Measurements from ENCODE around the gene WDTC1. TPM values are rescaled to one million over a fixed set of nuclear protein-coding genes. Genes with fewer than 3 reads are reported as not detected.

WDTC1 gene
- total RNA-seq, 1 donor from 2014 or later = 36.0 TPM

DNA sequence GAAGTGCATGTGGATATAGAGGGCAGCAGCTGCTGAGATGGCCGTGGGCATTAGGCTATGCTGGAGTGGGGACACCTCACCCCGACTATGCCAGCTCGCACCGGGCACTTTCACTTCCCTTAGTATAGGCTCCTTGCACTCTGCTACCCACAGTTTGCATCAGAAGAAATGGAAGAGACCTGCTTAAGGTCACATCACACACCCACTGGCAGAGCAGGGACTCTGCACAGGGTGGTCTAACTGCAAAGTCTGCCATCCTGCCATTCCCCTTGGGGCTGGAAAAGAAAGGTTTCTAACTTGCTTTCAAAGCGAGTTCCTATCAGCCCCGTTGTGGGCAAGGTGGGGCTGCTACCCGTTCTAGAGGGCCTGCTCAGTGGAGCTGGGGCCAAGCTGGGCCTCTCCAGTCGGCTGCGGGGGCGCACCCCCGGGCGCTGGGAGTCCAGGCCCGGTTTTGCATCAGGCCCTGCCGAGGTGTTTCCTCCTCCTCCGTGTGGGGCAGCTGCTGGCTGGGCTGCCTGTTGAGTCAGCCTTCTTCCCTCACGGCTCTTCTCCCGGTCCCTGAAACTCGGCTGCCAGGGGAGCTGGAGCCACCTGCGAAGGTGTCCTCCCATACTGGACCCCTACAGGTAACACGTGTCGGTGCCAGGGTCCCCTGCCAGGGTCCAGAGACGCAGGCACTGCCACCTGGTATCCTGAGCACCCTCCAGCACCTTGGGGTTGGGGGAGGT is 107.3 kb downstream of the WDTC1 start, which contains the start of gene SYTL1:
TSS of gene SYTL1 (plus strand) at position 498 of the 728 bp plus-strand sequence. CDS start 3,313 bp downstream, outside the sequence.
- H3K9me3 Mint-ChIP-seq (ENCODE audit: unreplicated experiment) = no peaks in the 10 kb centered on the region
- H3K36me3 Mint-ChIP-seq (ENCODE audit: low read depth, unreplicated experiment) = peaks cover 2% of the 10 kb centered on the region
- H3K27me3 Mint-ChIP-seq (ENCODE audit: unreplicated experiment) = peaks cover 19% of the 10 kb centered on the region
- TF ChIP-seq CTCF (IDR thresholded peaks at IDR 0.05; ENCODE audit: unreplicated experiment) = no peak
- H3K4me1 Mint-ChIP-seq (ENCODE audit: unreplicated experiment) = peaks cover 32% of the 10 kb centered on the region
- H3K4me3 Mint-ChIP-seq (ENCODE audit: unreplicated experiment) = no peak within 1 kb of the TSS
- H3K27ac Mint-ChIP-seq (ENCODE audit: unreplicated experiment) = peak within 1 kb of the TSS; percentile 48
- peak; percentile 48 for DNase-seq (ENCODE audit: low spot score)

GRCh38 chr1:27342391-27342777 is 108.0 kb downstream of the WDTC1 start:
- Mint-ChIP-seq H3K4me3 (ENCODE audit: unreplicated experiment) (no peak overlapping the region), H3K4me1 (ENCODE audit: unreplicated experiment) (peaks cover 32% of the 10 kb centered on the region), H3K27me3 (ENCODE audit: unreplicated experiment) (peaks cover 19% of the 10 kb centered on the region), H3K9me3 (ENCODE audit: unreplicated experiment) (no peaks in the 10 kb centered on the region), H3K27ac (ENCODE audit: unreplicated experiment) (no peak overlapping the region), H3K36me3 (ENCODE audit: low read depth, unreplicated experiment) (no peaks in the 10 kb centered on the region)
- DNase-seq (ENCODE audit: low spot score) = no peak
- no peak for TF ChIP-seq CTCF (IDR thresholded peaks at IDR 0.05; ENCODE audit: unreplicated experiment)

GRCh38 chr1:27342778-27343638 is 108.6 kb downstream of the WDTC1 start:
- H3K9me3 Mint-ChIP-seq (ENCODE audit: unreplicated experiment) = no peaks in the 10 kb centered on the region
- peaks cover 19% of the 10 kb centered on the region for H3K27me3 Mint-ChIP-seq (ENCODE audit: unreplicated experiment)
- TF ChIP-seq CTCF (IDR thresholded peaks at IDR 0.05; ENCODE audit: unreplicated experiment) = no peak
- H3K27ac Mint-ChIP-seq (ENCODE audit: unreplicated experiment) = no peak overlapping the region
- H3K4me3 Mint-ChIP-seq (ENCODE audit: unreplicated experiment) = peak overlapping the region; percentile 31
- peaks cover 32% of the 10 kb centered on the region for H3K4me1 Mint-ChIP-seq (ENCODE audit: unreplicated experiment)
- no peaks in the 10 kb centered on the region for H3K36me3 Mint-ChIP-seq (ENCODE audit: low read depth, unreplicated experiment)
- no peak for DNase-seq (ENCODE audit: low spot score)

GRCh38 chr1:27343639-27344025 is 109.2 kb downstream of the WDTC1 start:
- Mint-ChIP-seq H3K27me3 (ENCODE audit: unreplicated experiment) (peaks cover 17% of the 10 kb centered on the region), H3K4me1 (ENCODE audit: unreplicated experiment) (peaks cover 29% of the 10 kb centered on the region), H3K9me3 (ENCODE audit: unreplicated experiment) (no peaks in the 10 kb centered on the region), H3K27ac (ENCODE audit: unreplicated experiment) (no peak overlapping the region), H3K4me3 (ENCODE audit: unreplicated experiment) (peak overlapping the region; percentile 31), H3K36me3 (ENCODE audit: low read depth, unreplicated experiment) (no peaks in the 10 kb centered on the region)
- no peak for TF ChIP-seq CTCF (IDR thresholded peaks at IDR 0.05; ENCODE audit: unreplicated experiment)
- no peak for DNase-seq (ENCODE audit: low spot score)
